DMS 273 treated with DMSO at 0.1 percent for 48 hours (cell line): Measurements from ENCODE around the gene MAST3.

Experiments
- DNase-seq: peaks from one replicate; lab custom pipeline; 2025; lab: John Stamatoyannopoulos, UW

The MAST3 gene

DNA sequence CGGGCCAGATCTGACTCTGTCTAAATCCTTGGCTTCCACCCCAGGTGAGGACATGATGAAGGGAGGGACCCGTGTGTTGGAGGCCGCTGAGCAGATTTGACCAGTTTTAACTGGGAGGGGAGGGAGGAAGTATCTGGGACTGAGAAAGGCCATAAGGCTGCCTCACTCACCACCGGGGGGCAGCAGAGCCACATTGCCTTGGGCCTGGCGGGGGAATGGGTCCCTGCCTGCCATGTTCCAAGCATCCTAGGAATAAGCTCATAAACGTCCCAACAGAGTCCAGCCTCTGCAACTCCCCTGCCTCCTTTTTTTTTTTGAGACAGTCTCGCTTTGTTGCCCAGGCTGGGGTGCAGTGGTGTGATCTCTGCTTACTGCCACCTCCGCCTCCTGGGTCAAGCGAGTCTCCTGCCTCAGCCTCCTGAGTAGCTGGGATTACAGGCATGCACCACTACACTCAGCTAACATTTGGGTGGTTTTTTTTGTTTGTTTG is 15.5 kb downstream of the MAST3 start:
- DNase-seq = peak; percentile 51

DNA sequence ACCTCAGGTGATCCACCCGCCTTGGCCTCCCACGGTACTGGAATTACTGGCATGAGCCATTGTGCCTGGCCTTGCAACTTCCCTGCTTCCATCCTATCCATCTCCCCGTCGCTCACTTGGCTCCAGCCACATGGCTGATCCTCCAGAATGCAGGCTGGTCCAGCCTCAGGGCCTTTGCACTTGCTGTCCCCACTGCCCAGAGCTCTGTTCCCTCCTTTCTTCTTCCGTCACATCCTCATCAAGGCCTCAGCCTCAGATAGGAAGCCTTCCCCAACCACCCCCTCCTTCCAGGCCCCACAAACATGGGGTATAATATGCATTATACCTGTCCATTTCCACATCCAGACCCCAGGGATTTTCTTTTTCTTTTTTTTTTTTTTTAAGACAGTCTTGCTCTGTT is 16.2 kb downstream of the MAST3 start:
- DNase-seq = no peak

DNA sequence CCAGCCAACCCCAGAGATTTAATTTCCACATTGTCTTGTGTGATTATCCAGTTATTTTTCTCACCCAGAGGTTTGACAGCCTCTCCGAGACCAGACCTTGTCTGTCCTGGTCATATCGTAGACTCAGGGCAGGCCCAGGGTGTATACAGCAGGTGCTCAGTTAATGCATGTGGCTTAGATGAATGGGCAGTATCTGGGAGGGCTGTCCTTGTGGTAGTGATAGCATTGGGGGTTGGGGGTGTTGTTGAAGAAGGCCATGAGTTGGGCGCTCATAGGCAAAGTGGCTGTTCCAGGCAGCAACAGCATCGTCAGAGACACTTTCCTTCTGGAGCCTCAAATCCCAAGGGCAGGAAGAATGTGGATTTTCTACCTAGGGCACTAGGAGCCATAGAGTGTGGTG is 16.9 kb downstream of the MAST3 start:
- DNase-seq = no peak

DNA sequence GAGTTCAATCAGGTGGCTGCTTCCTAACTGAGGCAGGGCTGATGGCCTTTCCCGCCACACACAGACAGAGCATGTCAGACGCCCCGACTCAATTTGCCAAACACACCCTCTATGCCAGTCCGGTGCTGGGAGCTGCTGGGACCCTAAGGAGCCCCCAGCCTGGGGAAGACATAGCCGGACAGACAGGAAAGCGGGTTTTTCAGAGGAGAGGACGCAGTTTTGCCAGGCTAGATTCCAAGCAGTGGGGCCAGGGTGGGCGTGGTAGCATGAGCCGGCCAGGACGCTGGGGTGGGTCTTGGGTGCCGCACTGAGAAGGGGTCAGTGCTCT is 19.8 kb downstream of the MAST3 start:
- DNase-seq = no peak

DNA sequence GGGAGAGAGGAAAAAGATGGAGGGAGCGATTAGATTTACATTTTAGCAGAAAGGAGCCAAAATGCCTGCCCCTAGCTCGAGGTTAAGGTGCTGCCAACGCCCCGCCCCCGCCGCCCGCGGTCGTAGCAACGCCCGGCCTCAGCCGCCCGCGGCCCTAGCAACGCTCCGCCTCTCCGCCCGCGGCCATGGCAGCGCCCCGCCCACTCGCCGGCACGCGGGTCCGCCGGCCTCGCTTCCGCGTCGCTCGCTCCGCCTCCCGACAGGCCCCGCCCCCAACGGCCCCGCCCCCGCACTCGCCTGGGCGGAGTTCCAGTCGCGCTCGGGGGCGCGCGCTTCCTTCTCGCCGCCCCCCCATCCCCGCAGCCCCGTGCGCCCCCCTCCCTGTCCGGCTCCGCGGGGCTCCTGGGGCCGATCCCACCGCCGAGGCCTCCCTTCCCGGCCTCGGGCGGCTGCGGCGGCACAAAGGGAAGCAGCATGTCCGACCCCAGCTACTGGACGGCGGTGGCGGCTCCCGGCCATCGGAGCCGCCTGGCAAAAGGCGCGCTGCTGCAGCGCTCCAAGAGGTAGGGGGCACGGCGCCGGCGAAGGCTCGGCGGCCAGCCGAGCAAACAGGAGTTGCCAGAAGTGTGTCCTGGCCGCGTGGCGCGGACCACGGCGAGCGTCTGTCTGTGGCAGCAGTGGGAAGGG is 20.3 kb downstream of the MAST3 start:
- DNase-seq = peak; percentile 59

DNA sequence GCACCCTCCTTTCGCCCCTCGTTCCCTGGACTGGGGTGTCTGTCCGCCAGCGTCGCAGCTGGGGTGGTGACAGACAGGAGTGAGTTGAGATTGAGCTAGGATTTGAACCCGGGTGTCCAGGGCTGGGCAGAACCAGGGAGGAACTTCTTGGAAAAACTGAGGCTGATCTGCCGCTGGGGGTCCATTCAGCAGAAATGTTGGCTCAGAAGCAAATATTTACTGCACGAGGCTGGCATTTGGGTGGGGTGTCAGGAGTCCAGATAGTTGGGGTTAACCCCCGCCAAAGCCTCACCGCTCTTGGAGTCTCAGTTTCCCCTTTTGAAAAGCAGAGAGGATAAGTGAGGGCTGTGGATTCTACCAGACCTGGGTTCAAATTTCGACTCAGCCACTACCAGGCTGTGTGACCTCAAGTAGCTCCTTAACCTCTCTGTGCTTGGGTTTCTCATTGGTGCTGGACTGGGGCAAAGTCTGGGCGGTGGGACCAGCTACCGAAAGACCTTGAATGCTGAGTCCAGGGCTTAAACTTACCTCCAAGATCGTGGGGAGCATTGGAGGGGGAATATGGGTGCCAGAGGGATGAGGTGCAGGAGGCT is 20.9 kb downstream of the MAST3 start:
- no peak for DNase-seq

DNA sequence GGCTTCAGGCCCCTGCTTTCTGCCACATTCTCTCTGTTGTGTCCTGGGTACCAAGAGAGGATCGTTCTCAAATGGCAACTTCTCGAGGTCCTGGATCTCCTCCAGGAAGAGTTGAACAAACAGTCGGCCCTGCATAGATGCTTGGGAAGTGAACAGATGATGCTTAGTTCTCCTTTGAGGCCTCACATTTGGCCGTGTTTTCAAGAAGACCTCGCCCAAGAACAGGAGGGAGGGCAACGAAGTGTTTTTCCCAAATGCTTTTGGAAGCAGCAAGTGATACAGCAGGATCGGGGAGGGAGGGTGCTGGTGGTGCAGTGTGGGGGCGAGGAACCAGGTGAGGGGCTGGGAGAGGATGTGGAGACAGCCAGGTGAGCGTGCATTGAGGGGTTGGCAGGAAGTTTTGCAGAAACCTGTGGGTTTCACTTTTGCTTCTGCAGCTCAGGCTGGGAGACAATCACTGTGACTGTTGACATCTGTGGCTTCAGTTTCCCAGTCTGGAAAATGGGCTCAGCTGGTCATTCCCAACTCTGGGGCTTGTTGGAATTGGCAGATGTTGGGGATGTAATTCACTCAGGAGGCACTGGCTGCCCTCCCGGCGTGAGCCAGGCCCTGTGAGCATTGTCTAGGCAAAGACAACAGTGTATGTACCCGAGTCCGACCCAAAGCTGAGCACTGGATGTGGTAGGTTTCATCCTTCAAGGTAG is 21.6 kb downstream of the MAST3 start:
- DNase-seq = peak; percentile 31

DNA sequence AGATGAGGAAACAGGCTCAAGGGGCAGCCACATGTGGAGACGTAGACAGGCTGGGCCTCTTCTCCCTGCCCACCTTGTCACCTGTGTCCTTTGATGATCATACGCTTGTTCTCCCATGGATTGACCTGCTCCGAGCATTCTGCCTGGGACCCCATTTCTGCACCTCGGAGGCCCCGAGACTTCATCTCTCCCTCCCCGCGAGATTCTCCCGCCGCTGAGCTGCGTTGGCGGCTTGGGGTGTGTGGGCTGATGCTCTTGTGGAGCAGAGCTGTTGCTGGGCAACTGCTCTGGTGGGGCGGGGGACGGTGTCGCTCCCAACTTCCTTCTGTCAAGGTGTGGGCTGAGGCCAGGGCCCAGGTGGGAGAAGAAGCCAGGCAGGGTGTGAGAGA is 22.1 kb downstream of the MAST3 start:
- no peak for DNase-seq

DNA sequence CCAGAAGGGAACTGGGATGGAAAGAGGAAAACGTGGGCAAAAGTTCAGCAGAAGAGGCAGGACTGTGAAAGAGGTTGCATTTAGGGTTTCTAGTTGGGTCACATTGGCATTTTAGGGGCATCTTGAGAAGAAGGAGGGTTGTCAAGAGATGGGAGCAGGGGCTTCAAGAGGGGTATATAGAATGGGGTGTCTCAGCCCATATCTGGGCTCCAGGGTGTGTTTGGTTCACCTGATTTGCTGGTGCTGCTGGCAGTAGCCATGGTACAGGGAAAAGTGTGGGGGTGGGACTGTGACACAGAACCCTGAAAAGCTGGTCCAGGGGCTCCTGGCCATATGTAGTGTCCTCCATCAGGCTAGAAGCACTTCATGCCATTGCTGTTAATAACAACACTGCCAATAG is 22.5 kb downstream of the MAST3 start:
- no peak for DNase-seq

DNA sequence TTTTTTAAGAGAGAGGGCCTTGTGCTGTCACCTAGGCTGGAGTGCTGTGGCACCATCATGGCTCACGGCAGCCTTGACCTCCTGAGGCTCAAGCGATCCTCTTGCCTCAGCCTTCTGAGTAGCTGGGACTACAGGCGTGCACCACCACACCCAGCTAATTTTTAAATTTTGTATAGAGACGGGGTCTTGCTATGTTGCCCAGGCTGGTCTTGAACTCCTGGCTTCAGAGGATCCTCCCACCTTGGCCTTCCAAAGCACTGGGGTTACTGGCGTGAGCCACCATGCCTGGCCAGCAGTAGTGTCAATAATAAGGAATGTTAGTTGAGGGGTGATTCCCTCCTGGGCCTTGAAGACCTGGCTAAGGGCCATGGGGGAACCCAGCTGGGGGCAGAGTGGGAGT is 23.6 kb downstream of the MAST3 start:
- DNase-seq = no peak

DNA sequence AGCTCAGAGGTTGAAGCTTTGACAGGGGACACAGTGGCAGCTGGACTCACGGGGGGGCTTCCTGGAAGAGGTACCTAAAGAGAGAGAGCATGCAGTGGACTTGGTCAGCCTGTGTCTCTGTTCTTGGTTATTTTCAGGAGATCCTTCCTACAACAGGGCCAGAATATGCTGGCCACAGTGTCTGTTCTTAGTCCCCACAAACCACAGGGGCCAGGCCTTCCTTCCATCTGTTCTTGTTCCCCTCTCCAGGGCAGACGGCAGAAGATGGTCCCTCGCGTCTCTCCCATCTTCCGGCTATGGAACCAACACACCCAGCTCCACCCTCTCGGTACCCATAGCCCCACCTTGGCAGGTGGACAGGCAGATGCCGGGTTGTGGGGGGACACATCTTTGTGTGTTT is 24.8 kb downstream of the MAST3 start:
- DNase-seq = no peak

DNA sequence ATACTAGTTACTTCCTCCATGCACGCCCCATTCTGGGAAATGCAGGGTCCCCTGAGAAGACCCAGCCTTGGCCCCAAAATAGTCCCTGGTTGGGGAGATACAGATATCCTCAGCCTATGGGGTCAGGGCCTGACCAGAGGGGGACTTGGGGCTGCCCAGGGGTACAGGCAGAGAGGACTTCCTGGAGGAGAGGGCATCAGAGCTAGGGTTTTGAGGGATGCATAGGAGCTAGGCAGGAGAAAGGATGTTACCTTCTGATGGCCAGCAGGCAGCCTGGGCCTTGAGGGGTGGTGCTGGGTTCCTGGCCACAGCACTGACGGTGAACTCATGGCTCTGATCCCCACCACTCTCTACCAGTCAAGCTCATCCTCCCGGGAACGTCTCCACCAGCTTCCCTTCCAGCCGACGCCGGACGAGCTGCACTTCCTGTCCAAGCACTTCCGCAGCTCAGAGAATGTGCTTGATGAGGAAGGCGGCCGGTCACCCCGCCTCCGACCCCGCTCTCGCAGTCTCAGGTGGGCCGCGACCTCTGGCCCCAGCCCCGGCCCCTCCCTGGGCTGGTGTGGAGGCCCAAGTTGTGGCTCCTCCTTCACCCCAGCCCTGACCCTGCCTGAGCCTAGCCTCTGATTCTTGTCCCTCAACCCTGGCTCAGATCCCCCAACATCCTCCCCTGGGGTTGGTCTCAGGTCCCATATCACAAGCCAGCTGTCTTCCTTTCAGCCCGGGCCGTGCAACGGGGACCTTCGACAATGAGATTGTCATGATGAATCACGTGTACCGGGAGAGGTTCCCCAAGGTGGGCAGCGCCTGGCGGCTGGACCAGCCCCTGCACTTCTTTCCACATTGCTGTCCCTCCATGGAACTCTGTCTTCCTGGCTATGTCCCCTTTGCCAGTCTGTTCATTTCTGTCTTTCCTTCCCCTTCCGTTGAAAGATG is 25.6 kb downstream of the MAST3 start:
- no peak for DNase-seq

DNA sequence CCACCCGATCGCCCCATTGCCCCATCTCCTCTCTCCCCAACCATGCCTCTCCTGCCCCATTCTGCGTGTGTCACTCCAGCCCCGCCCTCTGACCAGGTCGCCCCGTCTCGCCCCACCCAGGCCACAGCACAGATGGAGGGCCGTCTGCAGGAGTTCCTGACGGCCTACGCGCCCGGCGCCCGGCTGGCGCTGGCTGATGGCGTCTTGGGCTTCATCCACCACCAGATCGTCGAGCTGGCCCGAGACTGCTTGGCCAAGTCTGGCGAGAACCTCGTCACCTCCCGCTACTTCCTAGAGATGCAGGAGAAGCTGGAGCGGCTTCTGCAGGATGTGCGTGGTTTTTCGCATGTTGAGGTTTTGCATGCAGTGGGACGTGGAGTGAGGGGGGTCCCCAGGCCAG is 26.2 kb downstream of the MAST3 start:
- DNase-seq = no peak

DNA sequence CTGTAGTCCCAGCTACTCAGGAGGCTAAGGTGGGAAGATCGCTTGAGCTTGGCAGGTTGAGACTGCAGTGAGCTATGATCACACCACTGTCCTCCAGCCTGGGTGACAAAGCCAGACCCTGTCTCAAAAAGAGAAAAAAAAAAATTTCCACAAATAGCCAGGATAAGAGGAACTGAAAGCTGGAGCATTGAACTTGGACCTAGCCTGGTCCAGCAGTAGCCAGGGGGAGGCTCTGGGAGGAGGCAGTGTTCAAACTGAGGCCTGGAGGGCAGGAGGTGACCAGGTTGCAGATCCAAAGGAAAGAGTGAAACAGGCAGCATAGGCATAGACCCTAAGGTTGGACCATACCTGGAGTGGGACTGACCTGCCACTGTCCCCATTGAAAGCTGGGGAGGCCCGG is 28.5 kb downstream of the MAST3 start:
- DNase-seq = no peak

DNA sequence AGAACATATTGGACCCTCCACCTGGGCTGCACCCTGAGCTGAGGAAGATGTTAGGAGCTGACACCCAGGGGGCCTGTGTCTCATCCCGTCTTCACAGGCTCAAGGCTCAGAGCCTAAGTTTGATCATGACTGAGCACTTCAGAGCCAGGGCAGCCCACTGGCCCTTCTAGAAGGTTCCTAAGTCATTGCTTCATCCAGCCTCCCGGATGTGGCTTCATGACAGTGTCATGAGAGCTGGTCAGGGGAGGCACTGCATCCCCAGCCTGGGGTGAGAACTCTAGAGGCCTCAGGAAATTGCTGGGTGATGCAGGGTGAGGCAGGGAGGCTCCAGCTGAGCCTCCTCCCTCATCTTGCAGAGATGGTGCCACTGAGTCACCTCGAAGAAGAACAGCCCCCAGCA is 30.5 kb downstream of the MAST3 start:
- DNase-seq = no peak

DNA sequence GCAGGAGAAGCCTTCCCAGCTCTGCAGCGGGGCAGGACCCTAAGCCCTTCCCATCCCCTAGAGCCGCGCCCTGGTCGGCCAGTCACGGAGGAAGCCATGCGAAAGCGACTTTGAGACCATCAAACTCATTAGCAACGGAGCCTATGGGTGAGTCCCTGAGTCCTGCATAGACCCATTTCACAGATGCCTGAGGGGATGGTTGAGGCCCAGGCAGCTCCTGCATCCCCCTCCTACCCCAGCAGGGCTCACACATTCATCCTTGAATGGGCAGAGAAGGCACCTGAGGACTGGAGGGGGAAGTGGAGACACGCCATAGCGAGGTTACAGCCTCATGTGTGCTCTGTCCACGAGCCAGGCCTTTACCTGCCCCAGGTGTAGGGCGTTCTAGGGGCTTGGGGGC is 31.2 kb downstream of the MAST3 start:
- no peak for DNase-seq

DNA sequence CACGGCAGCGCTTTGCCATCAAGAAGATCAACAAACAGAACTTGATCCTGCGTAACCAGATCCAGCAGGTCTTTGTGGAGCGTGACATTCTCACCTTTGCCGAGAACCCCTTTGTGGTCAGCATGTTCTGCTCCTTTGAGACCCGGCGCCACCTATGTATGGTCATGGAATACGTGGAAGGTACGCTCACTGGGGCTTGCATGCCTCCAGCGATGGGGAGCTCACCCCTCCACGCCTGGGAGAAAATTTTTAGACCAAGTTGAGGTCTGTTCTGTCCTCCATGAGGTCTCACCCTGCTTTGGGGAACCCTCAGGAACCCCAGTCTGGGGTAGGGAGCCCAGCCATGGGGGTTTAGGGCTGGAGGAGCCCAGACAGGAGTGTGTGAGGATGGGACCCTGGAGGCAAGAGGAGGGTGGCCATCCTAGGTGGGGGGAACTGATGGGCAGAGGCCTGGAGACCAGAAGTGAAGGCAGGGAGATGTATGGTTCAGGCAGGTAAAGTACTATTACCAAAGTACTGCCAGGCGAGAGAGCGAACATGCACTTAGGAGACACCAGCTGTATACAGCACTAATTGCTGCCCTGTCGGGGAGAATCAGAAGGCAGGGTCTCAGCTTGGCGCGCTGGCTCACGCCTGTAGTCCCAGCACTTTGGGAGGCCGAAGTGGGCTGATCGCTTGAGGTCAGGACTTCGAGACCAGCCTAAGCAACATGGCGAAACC is 33.1 kb downstream of the MAST3 start:
- DNase-seq = no peak

DNA sequence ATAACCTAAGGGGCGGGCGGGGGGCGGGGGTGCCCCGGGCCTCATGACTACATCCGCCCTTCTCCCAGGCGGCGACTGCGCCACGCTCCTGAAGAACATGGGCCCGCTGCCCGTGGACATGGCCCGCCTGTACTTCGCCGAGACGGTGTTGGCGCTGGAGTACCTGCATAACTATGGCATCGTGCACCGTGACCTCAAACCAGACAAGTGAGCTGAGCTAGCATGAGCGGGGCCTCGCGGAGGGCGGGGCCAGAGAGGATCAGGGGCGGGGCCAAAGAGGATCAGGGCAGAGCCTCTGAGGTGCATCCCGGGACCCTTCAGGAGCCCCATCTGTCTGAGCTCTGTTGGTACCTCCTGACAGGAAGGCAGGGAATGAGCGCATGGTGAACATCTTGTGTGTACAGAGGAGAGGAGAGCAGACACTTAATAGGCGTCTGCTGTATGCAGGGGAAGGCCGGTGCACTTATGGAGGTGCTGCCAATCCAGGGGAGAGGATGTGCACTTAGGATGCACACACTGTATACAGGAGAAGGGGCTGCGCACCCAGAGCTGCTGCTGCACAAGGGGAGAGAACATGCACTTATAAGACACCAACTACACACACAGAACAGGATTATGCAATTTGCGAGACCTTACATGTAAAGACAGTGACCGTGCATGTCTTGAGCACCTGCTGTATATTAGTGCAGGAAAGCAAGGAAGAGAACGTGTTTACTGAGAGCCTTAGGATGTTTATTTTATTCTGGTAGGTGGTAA is 34.4 kb downstream of the MAST3 start:
- DNase-seq = no peak

DNA sequence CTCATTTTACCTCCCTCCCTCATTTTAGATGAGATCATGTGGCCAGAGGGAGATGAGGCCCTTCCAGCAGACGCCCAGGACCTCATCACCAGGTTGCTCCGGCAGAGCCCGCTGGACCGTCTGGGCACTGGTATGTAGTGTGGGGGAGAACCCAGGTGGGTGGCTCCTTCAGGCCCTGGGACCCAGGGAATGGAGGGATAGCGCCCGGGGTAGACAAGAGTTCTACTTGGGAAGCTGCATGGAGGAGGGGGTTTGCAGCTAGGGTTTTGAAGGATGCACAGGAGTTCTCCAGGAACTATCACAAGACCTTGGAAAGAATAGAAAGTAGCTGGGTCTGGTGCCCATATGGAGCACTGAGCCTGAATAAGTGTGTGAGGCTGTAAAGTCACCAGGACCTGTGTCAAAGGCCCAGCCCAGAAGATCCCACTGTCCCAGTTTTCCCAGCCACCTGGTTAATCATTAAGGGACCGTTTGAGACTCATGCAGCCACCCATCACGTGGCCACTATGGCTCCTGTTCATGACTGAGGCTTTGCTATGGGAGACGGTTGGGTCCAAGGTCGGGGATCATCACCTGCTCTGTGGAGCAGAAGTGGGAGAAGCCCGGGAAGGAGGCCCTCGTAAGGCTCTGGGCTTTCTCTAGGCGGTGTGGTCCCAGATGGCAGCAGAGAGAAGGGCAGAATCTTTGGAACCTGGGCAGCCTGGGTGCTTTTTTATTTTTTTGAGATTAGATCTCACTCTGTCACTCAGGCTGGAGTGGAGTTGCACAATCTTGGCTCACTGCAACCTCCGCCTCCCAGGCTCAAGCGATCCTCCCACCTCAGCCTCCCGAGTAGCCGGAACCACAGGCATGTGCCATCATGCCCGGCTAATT is 38.4 kb downstream of the MAST3 start:
- DNase-seq = no peak

DNA sequence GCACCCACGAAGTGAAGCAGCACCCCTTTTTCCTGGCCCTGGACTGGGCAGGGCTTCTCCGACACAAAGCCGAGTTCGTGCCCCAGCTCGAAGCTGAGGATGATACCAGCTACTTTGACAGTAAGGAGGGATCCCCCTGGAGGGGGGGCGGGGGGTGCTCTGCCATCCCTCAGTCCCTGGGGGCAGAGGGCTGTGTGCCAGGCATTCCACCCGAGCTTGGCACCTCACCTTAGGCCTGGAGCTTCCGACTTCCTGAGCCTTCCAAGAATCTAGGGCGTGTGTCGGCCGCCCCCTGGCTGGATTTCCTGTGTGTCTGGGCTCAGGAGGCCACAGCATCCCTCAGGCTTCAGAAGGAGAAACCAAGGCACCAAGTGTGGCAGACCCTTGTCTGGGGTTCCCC is 39.7 kb downstream of the MAST3 start:
- no peak for DNase-seq
